ENCODE measurements around the gene TEDDM1. TPM values are rescaled to one million over a fixed set of nuclear protein-coding genes. Genes with fewer than 3 reads are reported as not detected.

Gene TEDDM1
- total RNA-seq, 3 donors from 2014 or later (not counting 1 experiment from before 2014, with no cell fraction given) = not detected

DNA sequence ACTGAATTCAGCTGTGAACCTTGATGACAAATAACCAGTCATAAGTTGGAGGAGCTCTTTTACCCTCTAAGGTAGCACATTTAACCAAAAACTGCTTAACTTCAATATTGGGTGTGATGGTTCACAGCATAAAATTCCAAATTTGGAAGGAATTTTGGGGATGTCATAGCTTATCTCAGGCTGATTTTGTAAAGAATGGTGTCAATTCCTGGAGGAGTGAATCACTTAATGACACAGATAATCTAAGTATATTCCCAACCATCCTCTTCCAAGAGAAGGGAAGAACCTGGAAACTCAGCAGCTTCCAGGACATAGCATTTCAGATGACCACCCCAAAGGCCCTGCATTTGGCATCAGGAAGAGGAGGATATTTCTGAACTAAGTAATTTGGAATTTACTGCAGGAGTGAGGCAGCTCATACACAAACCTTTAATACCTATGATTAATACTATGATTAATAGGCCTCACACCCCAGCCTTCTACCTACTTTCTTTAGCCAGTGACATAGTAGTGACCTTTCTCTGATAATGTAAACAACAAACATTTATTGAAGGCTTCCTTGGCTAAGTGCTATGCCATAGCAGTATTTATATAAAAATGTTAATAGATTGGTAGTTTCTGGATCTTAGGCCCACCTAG, 23.4 kb downstream of the TEDDM1 start:
- H3K9me3 Mint-ChIP-seq = no peaks in the 10 kb centered on the region
- peaks cover 2% of the 10 kb centered on the region for H3K36me3 ChIP-seq (ENCODE audit: control insufficient read depth, insufficient read depth, low read length)
- no peaks in the 10 kb centered on the region for H3K4me1 Mint-ChIP-seq
- no peaks in the 10 kb centered on the region for H3K9me3 ChIP-seq (ENCODE audit: control insufficient read depth, insufficient read depth, low read length)
- H3K27me3 Mint-ChIP-seq (ENCODE audit: low read depth in 2 of 2) = no peaks in the 10 kb centered on the region
- H3K4me1 ChIP-seq (ENCODE audit: control insufficient read depth, insufficient read depth, low read length) = no peaks in the 10 kb centered on the region
- no peak for ATAC-seq
- no peak overlapping the region for H3K27ac Mint-ChIP-seq
- no peaks in the 10 kb centered on the region for H3K36me3 Mint-ChIP-seq
- TF ChIP-seq, protein P1, sequence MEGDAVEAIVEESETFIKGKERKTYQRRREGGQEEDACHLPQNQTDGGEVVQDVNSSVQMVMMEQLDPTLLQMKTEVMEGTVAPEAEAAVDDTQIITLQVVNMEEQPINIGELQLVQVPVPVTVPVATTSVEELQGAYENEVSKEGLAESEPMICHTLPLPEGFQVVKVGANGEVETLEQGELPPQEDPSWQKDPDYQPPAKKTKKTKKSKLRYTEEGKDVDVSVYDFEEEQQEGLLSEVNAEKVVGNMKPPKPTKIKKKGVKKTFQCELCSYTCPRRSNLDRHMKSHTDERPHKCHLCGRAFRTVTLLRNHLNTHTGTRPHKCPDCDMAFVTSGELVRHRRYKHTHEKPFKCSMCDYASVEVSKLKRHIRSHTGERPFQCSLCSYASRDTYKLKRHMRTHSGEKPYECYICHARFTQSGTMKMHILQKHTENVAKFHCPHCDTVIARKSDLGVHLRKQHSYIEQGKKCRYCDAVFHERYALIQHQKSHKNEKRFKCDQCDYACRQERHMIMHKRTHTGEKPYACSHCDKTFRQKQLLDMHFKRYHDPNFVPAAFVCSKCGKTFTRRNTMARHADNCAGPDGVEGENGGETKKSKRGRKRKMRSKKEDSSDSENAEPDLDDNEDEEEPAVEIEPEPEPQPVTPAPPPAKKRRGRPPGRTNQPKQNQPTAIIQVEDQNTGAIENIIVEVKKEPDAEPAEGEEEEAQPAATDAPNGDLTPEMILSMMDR (IDR thresholded peaks at IDR 0.05) = no peak
- H3K4me3 Mint-ChIP-seq = no peak overlapping the region
- no peaks in the 10 kb centered on the region for H3K27me3 ChIP-seq (ENCODE audit: control insufficient read depth, insufficient read depth, low read length)
- intact Hi-C loops (cut with micrococcal nuclease) = no loop called here
- no peak overlapping the region for H3K27ac ChIP-seq (ENCODE audit: low read length)
- DNase-seq = no peak
- H3K4me3 ChIP-seq (ENCODE audit: low read length) = no peak overlapping the region

DNA sequence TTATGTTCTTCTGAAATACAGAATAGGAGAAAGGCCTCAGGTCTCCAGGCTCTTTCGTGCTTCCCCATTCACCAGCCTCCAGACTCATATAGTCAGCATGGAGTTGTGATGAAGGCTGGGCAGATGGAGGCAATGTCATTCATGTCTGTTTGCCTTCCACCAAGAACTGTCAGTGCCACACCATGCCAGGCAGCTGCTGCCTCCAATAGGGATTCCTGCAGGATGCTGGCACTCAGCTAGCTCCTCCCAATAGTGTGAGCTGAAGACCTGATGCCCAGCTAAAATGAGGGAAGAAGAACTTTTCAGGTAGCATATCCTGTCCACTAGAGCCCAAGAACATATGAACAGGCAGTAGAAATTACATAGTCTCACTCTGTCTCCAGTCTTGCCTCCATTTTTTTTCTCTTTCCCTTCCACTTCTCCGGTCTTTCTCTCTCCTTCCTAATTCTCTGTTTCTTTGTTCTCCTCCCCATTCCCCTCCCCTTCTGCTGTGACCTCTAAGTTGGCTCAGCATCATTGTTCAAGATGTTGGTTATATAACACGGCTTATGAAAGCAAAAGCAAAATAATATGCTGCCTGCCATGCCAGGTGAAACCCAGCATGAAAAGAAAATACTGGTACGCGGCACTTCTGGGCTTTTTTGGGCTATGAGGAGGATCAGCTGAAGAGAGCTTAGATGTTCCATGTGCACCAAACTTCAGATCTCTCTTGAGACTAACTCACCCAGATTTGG, 26.2 kb downstream of the TEDDM1 start:
- Mint-ChIP-seq H3K36me3 (no peaks in the 10 kb centered on the region), H3K9me3 (no peaks in the 10 kb centered on the region), H3K27me3 (ENCODE audit: low read depth in 2 of 2) (no peaks in the 10 kb centered on the region), H3K4me3 (no peak overlapping the region), H3K27ac (no peak overlapping the region), H3K4me1 (no peaks in the 10 kb centered on the region)
- no peaks in the 10 kb centered on the region for H3K4me1 ChIP-seq (ENCODE audit: control insufficient read depth, insufficient read depth, low read length)
- TF ChIP-seq, protein P1 (IDR thresholded peaks at IDR 0.05) = no peak
- 84% methylated on average over 4 of the region's 5 CpGs for WGBS (ENCODE audit: insufficient coverage)
- no peaks in the 10 kb centered on the region for H3K27me3 ChIP-seq (ENCODE audit: control insufficient read depth, insufficient read depth, low read length)
- intact Hi-C loops (cut with micrococcal nuclease) = no loop called here
- ATAC-seq (no peak), DNase-seq (no peak)
- H3K4me3 ChIP-seq (ENCODE audit: low read length) = no peak overlapping the region
- H3K36me3 ChIP-seq (ENCODE audit: control insufficient read depth, insufficient read depth, low read length) = no peaks in the 10 kb centered on the region
- no peak overlapping the region for H3K27ac ChIP-seq (ENCODE audit: low read length)
- no peaks in the 10 kb centered on the region for H3K9me3 ChIP-seq (ENCODE audit: control insufficient read depth, insufficient read depth, low read length)

DNA sequence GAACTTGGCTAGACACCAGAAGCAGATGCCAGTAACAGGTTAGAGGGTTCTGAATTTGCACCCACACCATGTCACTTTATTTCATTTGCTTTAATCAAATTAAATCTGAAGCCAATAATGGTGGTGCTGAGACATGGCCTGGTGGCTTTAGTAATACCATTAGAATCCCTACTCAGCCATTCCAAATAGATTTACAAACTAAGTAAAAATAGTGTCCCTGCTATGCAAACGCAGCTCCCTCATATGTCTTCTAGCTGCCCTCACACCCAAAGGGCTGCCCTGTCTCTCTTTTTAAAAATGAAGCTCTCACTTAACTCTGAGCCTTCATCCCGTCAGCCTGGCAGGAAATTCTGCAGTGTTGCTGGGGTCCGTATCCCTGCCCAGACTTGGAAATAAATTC, 29.9 kb downstream of the TEDDM1 start:
- ATAC-seq (no peak), DNase-seq (no peak)
- intact Hi-C loops (cut with micrococcal nuclease) = no loop called here
- Mint-ChIP-seq H3K36me3 (no peaks in the 10 kb centered on the region), H3K9me3 (no peaks in the 10 kb centered on the region), H3K4me3 (no peak overlapping the region), H3K27me3 (ENCODE audit: low read depth in 2 of 2) (peaks cover 12 to 13% of the 10 kb centered on the region in 2 donors), H3K4me1 (no peaks in the 10 kb centered on the region), H3K27ac (no peak overlapping the region)
- 55% methylated on average over 3 of the region's 3 CpGs for WGBS (ENCODE audit: insufficient coverage)
- H3K36me3 ChIP-seq (ENCODE audit: control insufficient read depth, insufficient read depth, low read length) = no peaks in the 10 kb centered on the region
- H3K4me3 ChIP-seq (ENCODE audit: low read length) = no peak overlapping the region
- H3K9me3 ChIP-seq (ENCODE audit: control insufficient read depth, insufficient read depth, low read length) = no peaks in the 10 kb centered on the region
- H3K27ac ChIP-seq (ENCODE audit: low read length) = no peak overlapping the region
- TF ChIP-seq, protein P1 (IDR thresholded peaks at IDR 0.05) = no peak
- no peaks in the 10 kb centered on the region for H3K4me1 ChIP-seq (ENCODE audit: control insufficient read depth, insufficient read depth, low read length)
- no peaks in the 10 kb centered on the region for H3K27me3 ChIP-seq (ENCODE audit: control insufficient read depth, insufficient read depth, low read length)
